ENCODE data around the gene BNIP3.

DNA sequence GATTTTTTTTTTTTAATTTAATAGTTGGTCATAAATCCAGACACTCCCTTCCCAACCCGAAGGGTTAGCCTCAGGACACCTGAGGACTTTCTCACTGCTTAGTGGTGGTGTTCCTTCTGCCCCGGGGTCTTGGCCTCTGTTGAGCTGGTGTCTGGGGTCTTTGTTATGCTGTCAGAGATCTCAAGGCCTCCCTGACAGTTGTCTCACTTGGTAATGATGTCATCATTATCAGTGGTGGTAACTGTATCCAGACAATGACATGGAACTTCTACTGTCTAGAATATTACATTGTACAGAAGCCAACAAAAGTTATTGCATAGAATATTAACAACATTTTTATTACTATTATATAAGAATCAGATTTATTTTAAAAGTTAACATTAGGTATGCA, 48.0 kb downstream of the BNIP3 start:
- TF ChIP-seq, protein P1, sequence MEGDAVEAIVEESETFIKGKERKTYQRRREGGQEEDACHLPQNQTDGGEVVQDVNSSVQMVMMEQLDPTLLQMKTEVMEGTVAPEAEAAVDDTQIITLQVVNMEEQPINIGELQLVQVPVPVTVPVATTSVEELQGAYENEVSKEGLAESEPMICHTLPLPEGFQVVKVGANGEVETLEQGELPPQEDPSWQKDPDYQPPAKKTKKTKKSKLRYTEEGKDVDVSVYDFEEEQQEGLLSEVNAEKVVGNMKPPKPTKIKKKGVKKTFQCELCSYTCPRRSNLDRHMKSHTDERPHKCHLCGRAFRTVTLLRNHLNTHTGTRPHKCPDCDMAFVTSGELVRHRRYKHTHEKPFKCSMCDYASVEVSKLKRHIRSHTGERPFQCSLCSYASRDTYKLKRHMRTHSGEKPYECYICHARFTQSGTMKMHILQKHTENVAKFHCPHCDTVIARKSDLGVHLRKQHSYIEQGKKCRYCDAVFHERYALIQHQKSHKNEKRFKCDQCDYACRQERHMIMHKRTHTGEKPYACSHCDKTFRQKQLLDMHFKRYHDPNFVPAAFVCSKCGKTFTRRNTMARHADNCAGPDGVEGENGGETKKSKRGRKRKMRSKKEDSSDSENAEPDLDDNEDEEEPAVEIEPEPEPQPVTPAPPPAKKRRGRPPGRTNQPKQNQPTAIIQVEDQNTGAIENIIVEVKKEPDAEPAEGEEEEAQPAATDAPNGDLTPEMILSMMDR (IDR thresholded peaks at IDR 0.05 in 4 of 5, conservative IDR thresholded peaks at IDR 0.05 in 1 of 5): no peak
- TF ChIP-seq POLR2A (IDR thresholded peaks at IDR 0.05): no peak
